AG04450 (cell line): ENCODE results near the gene KLHL28. TPM values are rescaled to one million over a fixed set of nuclear protein-coding genes. Genes with fewer than 3 reads are reported as not detected.

Source experiments
- CTCF ChIA-PET: fragments of 300-600, 350-600 bp; formaldehyde crosslinking; extraction: SDS; loops from one replicate; lab custom pipeline; 2022; ENCODE audit warnings: antibody characterized with exemption, inconsistent platforms; lab: Charles Lee
- POLR2A ChIA-PET: fragments of 350-600 bp; formaldehyde crosslinking; extraction: SDS; loops from one replicate; lab custom pipeline; 2021; ENCODE audit warnings: antibody characterized with exemption, inconsistent platforms; lab: Yijun Ruan, JAX
- DNase-seq: peaks from one replicate; pipeline ENCODE4 v3.0.0-alpha.2; 2011; ENCODE audit warnings: low read depth, low spot score
- H3K27ac ChIP-seq: one replicate; pipeline ENCODE4 v1.5.1; 2012; ENCODE audit warnings: low read depth, low read length, control low read depth
- H3K27me3 ChIP-seq: one replicate; pipeline ENCODE4 v1.6.0; 2012; ENCODE audit warnings: low read length; ENCODE audit not compliant: control insufficient read depth, insufficient read depth
- H3K4me3 ChIP-seq: 2 replicates; pipeline ENCODE4 v1.5.1; 2011; ENCODE audit warnings: mild to moderate bottlenecking, low read depth, low read length, control low read depth
- H3K9me3 ChIP-seq: 2 replicates; pipeline ENCODE4 v1.5.1; 2012; ENCODE audit warnings: low read length; ENCODE audit not compliant: control insufficient read depth, insufficient read depth
- polyA plus RNA-seq: library from polyadenylated mRNA; depleted of rRNA; stranded (reverse); fragments of >200 nt; gene quantifications from 2 replicates; pipeline ENCODE4 v1.2.3, GENCODE V29; 2011
- TF ChIP-seq, protein P1 (sequence below): IDR thresholded peaks from 2 replicates; pipeline ENCODE4 v1.5.1; 2011; ENCODE audit warnings: low read depth, low read length, control low read depth, inconsistent platforms

KLHL28 gene
- polyA plus RNA-seq, 1 experiment: 5.9 TPM

DNA sequence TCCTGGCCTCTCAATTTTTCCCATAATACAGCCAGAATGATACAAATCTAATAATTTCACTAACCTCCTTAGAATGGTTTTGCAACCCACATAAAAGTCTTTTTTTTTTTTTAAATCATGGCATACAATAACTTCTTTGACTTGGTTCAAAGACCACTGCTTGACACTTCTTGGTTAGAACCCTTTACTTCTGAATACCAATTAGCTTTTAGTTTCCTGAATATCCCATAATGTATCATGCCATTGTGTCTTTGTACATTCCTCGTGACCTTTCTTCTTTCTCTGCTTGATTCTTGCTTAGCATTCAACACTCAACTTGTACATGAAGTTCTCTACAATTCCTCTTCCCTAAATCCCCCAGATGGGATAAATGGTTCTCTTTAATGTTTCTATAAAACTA, 19.3 kb downstream of the KLHL28 start:
- peaks cover 3% of the 10 kb centered on the region; the same call in 1 of the 2 replicates for H3K9me3 ChIP-seq
- CTCF ChIA-PET: no interaction called here

DNA sequence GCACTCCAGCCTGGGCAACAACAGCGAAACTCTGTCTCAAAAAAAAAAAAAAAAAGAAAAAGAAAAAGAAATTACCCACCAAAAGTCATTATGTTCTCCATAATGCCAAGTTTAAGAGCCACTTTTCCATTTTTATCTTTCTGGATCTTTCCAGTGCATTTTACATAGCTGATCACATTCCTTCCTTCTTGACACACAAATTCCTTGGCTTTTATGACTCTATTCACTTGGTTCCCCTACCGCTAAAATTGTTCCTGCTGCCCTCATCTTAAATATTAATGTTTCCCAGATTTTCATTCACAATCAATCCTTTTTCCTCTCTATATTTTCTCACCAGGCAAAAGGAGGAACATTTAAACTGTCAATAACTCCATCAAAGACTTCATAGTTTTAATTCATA, 20.2 kb downstream of the KLHL28 start:
- Histone ChIP-seq H3K4me3 (no peak overlapping the region), H3K27me3 (no peaks in the 10 kb centered on the region), H3K27ac (no peak overlapping the region), H3K9me3 (peaks cover 3% of the 10 kb centered on the region; the same call in 1 of the 2 replicates)
- TF ChIP-seq, protein P1, sequence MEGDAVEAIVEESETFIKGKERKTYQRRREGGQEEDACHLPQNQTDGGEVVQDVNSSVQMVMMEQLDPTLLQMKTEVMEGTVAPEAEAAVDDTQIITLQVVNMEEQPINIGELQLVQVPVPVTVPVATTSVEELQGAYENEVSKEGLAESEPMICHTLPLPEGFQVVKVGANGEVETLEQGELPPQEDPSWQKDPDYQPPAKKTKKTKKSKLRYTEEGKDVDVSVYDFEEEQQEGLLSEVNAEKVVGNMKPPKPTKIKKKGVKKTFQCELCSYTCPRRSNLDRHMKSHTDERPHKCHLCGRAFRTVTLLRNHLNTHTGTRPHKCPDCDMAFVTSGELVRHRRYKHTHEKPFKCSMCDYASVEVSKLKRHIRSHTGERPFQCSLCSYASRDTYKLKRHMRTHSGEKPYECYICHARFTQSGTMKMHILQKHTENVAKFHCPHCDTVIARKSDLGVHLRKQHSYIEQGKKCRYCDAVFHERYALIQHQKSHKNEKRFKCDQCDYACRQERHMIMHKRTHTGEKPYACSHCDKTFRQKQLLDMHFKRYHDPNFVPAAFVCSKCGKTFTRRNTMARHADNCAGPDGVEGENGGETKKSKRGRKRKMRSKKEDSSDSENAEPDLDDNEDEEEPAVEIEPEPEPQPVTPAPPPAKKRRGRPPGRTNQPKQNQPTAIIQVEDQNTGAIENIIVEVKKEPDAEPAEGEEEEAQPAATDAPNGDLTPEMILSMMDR: no peak
- no peak for DNase-seq
- ChIA-PET CTCF (no interaction called here), POLR2A (no interaction called here)

More for the DNA sequence above, 19.3 kb downstream of the KLHL28 start:
- no peak for DNase-seq
- no peak overlapping the region for H3K27ac ChIP-seq
- no peaks in the 10 kb centered on the region for H3K27me3 ChIP-seq
- POLR2A ChIA-PET: no interaction called here
- no peak overlapping the region for H3K4me3 ChIP-seq
- TF ChIP-seq, protein P1: no peak

DNA sequence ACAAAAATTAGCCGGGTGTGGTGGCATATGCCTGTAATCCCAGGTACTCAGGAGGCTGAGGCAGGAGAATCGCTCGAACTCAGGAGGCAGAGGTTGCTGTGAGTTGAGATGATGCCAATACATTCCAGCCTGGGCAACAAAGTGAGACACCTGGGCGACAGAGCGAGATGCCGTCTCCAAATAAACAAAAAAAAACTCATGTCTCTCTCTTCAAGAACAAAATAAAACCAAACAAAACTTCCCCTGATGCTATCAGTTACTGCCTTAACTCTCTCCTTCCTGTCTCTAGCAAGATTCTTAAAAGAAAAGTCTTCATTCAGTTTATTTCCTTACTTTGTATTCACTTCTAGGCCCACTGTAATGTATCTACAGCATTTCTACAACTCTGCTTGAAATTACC, 20.8 kb downstream of the KLHL28 start:
- POLR2A ChIA-PET: no interaction called here
- CTCF ChIA-PET: no interaction called here
- TF ChIP-seq, protein P1: no peak

DNA sequence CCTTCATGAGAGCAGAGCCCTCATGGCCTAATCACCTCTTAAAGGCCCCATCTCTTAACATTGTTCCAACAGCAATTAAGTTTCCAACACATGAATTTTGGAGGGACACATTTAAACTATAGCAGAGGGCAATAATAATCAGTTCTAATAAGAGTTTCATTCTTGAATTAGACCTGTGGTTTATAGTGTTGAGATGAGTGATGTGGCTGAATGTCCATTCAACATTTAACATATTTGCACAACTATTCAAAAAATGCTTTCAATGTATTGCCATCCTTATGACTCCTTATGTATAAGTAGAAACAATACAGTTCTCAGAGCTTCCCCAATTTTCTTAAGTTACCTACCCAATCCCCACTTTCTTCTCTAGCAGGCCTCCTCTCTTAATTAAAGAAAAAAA, 21.5 kb downstream of the KLHL28 start:
- no peaks in the 10 kb centered on the region for H3K27me3 ChIP-seq
- DNase-seq: no peak
- H3K4me3 ChIP-seq: no peak overlapping the region
- TF ChIP-seq, protein P1: no peak
- ChIA-PET POLR2A (no interaction called here), CTCF (no interaction called here)
- H3K9me3 ChIP-seq: peaks cover 3% of the 10 kb centered on the region; the same call in 1 of the 2 replicates
- H3K27ac ChIP-seq: no peak overlapping the region

More for the DNA sequence above, 20.8 kb downstream of the KLHL28 start:
- Histone ChIP-seq H3K27ac (no peak overlapping the region), H3K27me3 (no peaks in the 10 kb centered on the region), H3K9me3 (peaks cover 3% of the 10 kb centered on the region; the same call in 1 of the 2 replicates), H3K4me3 (no peak overlapping the region)
- DNase-seq: no peak

DNA sequence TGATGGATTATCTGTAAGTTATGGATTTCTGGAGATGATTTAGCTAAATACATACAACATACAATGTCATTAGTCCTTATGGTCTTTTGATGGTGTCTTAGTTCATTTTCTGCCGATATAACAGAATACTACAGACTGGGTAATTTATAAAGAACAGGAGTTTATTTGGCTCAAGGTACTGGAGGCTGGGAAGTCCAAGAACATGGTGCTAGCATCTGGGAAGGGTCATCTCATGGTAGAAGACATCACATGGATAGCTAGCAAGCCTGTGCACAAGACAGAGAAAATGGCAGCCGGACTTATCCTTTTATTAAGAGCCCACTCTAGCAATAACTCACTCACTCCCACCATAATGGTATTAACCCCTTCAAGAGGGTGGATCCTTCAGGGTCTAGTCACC, 24.2 kb downstream of the KLHL28 start:
- DNase-seq: no peak
- H3K27me3 ChIP-seq: no peaks in the 10 kb centered on the region
- no peak overlapping the region for H3K27ac ChIP-seq
- TF ChIP-seq, protein P1: no peak
- H3K4me3 ChIP-seq: no peak overlapping the region
- peaks cover 3% of the 10 kb centered on the region; the same call in 1 of the 2 replicates for H3K9me3 ChIP-seq
- ChIA-PET CTCF (no interaction called here), POLR2A (no interaction called here)
